ENCODE measurements around the gene ZNF143.

DNA sequence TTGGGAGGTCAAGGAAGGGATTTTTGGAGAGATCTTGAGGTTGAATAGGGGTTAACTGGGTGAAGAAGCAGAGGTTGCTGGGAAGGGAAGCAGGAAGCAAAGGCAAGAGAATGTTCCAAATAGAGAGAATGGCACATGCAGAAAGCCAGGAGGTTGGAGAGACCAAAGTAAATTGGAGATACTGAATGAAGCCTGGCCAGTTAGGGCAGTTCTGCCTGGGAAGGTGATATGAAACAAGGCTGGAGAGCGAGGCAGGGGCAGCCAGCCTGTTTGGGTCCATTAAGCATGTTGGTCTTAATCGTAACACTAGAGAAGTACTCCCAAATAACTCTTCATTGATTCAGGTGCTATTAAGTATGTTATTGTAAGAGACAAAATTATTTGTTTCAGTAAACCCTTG lies 48.2 kb downstream of the ZNF143 start:
- TF ChIP-seq, protein P1, sequence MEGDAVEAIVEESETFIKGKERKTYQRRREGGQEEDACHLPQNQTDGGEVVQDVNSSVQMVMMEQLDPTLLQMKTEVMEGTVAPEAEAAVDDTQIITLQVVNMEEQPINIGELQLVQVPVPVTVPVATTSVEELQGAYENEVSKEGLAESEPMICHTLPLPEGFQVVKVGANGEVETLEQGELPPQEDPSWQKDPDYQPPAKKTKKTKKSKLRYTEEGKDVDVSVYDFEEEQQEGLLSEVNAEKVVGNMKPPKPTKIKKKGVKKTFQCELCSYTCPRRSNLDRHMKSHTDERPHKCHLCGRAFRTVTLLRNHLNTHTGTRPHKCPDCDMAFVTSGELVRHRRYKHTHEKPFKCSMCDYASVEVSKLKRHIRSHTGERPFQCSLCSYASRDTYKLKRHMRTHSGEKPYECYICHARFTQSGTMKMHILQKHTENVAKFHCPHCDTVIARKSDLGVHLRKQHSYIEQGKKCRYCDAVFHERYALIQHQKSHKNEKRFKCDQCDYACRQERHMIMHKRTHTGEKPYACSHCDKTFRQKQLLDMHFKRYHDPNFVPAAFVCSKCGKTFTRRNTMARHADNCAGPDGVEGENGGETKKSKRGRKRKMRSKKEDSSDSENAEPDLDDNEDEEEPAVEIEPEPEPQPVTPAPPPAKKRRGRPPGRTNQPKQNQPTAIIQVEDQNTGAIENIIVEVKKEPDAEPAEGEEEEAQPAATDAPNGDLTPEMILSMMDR (IDR thresholded peaks at IDR 0.05) = no peak
- no peak for TF ChIP-seq POLR2A (IDR thresholded peaks at IDR 0.05)

Measured in right lobe of liver (tissue), 4 donors.